ENCODE results near the gene CLEC2D.
"Not testable (repeated sequence)": the region's sequence is repeated elsewhere in the genome, so short reads cannot be mapped to it uniquely, and the experiment has no call there.

Gene CLEC2D

DNA sequence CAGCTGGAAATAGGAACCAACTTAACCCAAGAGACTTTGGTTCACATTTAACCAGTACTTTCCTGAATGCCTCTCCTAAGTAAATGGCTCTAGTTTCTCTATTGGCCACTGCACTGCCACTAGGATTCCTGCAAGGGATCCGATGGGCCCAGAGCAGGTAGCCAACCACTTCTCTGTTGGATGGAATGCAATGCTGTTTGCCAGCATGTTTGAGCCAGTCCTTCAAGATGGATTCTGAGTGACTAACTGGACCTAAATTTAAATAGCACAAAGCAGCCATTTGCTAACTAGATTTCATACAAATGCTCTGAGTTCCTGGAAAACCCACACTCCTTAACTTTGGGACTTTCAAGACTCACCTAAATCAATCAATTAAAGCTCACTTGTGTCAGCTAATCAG, 9.5 kb upstream of the CLEC2D start:
- DNase-seq (ENCODE audit: low spot score), result no peak

GRCh38 chr12:9661720-9662119, 7.8 kb upstream of the CLEC2D start:
- no peak for DNase-seq (ENCODE audit: low spot score)

- no peak for DNase-seq (ENCODE audit: low spot score)
Observed at GRCh38 chr12:9662488-9662887, 7.0 kb upstream of the CLEC2D start.

- no peak for DNase-seq (ENCODE audit: low spot score)
Observed at GRCh38 chr12:9667403-9668160, 1.9 kb upstream of the CLEC2D start.

GRCh38 chr12:9668161-9669018, 1.1 kb upstream of the CLEC2D start:
- DNase-seq (ENCODE audit: low spot score), result no peak

GRCh38 chr12:9669019-9669326, 540 bp upstream of the CLEC2D start:
- DNase-seq (ENCODE audit: low spot score), result no peak

DNA sequence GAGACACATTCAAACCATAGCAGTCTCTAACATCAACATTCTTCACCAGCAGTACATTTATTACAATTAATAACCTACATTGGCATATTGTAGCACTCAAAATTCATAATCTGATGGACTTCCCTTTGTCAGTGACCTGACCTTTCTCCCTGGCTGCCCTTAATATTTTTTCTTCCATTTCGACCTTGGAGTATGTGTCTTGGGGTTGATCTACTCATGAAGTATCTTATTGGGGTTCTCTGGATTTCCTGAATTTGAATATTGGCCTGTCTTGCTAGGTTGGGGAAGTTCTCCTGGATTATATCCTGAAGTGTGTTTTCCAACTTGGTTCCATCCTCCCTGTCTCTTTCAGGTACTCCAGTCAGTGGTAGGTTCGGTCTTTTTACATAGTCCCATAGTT, 2.8 kb downstream of the CLEC2D start:
- not testable (repeated sequence) for DNase-seq (ENCODE audit: low spot score)

DNA sequence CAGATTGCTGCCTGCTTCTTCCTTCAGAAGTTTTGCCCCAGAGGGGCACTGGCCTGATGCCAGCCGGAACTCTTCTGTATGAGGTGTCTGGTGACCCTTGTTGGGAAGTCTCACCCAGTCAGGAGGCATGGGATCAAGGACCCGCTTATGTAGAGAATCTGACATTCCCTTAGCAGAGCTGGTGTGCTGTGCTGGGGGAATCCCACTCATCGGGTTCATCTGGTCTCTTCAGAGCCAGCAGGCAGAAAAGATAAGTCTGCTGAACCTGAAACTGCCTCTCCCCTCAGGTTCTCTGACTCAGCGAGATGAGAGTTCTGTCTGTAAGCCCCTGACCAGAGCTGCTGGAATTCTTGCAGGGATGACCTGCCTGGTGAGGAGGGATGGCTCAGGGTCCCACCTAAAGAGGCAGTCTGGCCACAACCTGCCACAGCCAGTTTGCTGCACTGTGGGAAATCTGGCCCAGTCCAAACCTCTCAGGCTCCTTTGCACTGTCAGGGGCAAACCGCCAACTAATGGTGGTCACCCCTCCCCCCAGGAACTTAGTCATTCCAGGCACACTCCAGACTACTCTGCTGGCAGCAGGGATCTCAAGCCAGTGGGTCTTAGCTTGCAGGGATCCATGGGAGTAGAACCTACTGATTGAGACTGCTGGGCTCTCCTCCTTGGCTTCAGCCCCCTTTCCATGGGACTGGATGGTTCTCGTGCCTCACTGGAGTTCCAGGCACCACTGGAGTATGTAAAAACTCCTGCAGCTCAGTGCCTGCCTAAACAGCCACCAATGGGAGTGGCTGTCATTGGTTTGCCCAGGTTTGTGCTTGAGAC, 4.1 kb downstream of the CLEC2D start:
- no peak for DNase-seq (ENCODE audit: low spot score)

DNA sequence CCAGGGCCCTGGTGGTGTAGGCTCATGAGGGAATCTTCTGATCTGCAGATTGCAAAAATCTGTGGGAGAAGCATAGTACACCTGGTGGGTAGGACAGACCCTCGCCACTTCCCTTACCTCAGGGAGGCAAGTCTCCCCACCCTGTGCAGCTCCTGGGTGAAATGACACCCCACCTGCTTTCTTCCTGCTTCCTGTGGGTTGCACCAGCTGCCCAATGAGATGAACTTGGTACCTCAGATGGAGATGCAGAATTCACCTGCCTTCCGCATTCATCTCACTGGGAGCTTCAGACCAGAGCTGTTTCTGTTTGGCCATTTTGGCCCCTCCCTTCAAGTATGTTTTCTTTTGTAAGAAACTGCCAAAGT, 4.7 kb downstream of the CLEC2D start:
- no peak for DNase-seq (ENCODE audit: low spot score)

GRCh38 chr12:9682508-9682907, 13.0 kb downstream of the CLEC2D start:
- not testable (repeated sequence) for DNase-seq (ENCODE audit: low spot score)

GRCh38 chr12:9682949-9683348, 13.4 kb downstream of the CLEC2D start:
- DNase-seq (ENCODE audit: low spot score), result not testable (repeated sequence)

- DNase-seq (ENCODE audit: low spot score), result not testable (repeated sequence)
Observed at GRCh38 chr12:9685366-9685765, 15.9 kb downstream of the CLEC2D start.

DNA sequence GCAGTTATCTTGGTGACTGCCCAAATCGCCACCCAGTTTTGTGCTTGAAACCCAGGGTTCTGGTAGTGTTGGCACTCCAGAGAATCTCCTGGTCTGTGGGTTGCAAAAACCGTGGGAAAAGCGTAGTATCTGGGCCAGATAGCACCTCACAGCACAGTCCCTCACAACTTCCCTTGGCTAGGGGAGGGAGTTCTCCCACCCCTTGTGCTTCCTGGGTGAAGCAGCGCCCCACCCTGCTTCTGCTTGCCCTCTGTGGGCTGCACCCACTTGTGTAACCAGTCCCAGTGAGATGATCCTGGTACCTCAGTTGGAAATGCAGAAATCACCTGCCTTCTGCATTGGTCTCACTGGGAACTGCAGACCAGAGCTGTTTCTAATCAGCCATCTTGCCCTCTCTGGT, 16.4 kb downstream of the CLEC2D start:
- no peak for DNase-seq (ENCODE audit: low spot score)

- DNase-seq (ENCODE audit: low spot score), result no peak
Observed at GRCh38 chr12:9687228-9687627, 17.7 kb downstream of the CLEC2D start.

GRCh38 chr12:9692909-9693308, 23.4 kb downstream of the CLEC2D start:
- no peak for DNase-seq (ENCODE audit: low spot score)

GRCh38 chr12:9694241-9694640, 24.7 kb downstream of the CLEC2D start:
- no peak for DNase-seq (ENCODE audit: low spot score)

GRCh38 chr12:9695150-9695549, 25.6 kb downstream of the CLEC2D start:
- DNase-seq (ENCODE audit: low spot score), result not testable (repeated sequence)

DNA sequence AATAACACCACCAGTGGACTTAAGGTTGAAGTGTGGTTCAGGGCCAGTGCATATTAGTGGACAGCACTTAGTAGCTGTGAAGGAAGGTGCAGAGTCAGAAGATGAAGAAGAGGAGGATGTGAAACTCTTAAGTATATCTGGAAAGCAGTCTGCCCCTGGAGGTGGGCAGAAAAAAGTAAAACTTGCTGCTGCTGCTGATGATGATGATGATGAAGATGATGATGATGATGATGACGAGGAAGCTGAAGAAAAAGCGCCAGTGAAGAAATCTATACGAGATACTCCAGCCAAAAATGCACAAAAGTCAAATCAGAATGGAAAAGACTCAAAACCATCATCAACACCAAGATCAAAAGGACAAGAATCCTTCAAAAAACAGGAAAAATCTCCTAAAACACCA, 26.1 kb downstream of the CLEC2D start:
- DNase-seq (ENCODE audit: low spot score), result not testable (repeated sequence)

GRCh38 chr12:9697619-9698018, 28.1 kb downstream of the CLEC2D start:
- DNase-seq (ENCODE audit: low spot score), result no peak

- DNase-seq (ENCODE audit: low spot score), result no peak
Observed at GRCh38 chr12:9698681-9699080, 29.2 kb downstream of the CLEC2D start.

- DNase-seq (ENCODE audit: low spot score), result no peak
Observed at GRCh38 chr12:9699269-9699897, 29.9 kb downstream of the CLEC2D start.

All from Ammon's horn (tissue), 1 donor.